Measurements from ENCODE around the gene EXOSC3. TPM values are rescaled to one million over a fixed set of nuclear protein-coding genes. Genes with fewer than 3 reads are reported as not detected.
"Not testable (repeated sequence)": the region's sequence is repeated elsewhere in the genome, so short reads cannot be mapped to it uniquely, and the experiment has no call there.

Gene EXOSC3
- polyA plus RNA-seq, 4 donors: 36.8 to 39.9 (median 37.9) TPM

DNA sequence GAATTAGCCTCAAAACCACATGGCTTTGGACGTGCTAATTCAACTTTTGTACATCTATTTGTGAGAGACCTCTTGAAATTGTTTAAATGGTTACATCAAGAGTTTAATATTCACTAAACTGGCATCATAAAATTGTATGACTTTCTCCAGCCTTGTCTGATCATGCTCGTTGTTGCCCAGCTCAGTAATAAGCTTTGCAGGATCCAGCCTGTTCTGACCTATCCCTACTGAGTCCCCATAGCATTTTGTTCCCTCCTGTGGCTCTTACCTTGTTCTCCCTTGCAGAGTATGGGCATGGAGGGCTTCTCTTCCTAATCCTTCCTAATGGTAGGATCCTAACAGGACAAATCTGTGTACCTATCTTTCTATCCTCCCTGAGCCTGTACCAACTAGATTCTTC is 6.3 kb downstream of the EXOSC3 start:
- no peak for DNase-seq (ENCODE audit: low read depth in 4 of 4, low spot score in 3 of 4)

DNA sequence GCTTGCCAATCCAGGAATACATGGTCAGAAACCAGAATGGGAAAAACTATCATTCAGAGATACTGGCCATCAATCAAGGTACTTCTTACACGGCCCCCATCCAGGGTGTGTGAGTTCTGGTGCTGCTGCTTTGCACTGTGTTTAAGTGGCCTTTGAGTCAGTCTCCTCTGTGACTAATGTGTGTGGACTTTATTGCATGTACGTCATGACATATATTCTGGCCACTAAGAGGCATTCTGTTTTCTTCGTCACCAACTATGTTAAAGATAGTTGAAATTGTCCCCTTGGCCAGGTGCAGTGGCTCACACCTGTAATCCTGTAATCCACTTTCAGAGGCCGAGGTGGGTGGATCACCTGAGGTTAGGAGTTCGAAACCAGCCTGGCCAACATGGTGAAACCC is 8.5 kb downstream of the EXOSC3 start:
- no peak for DNase-seq (ENCODE audit: low read depth in 4 of 4, low spot score in 3 of 4)

DNA sequence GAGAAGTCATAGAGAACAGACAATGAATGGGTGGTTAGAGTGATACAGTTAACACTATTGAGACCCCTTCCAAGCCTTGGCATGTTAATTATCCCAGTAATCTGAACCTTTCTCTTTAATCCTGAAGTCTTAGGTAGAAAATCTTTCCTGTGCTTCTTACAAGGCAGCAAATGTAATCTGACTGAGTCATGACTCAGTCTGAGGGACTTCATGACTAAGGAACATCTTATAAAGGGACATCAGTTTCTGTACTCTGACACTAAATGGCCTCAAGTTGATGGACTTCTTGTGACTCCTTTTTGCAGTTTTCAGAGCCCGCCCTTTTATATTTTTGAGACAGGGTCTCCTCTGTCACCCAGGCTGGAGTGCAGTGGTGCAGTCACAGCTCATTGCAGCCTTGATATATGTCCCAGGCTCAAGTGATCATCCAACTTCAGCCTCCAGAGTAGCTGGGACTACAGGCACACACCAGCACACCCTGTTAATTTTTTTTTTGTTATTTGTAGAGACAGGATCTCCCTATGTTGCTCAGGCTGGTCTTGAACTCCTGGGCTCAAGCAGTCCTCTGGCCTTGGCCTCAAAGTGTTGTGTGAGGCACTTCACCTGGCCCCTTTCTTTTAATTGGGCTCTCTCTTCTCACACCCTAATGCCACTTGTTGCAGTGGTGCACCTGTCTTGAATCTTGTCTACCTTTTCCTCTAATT is 9.5 kb downstream of the EXOSC3 start:
- no peak for DNase-seq (ENCODE audit: low read depth in 4 of 4, low spot score in 3 of 4)

DNA sequence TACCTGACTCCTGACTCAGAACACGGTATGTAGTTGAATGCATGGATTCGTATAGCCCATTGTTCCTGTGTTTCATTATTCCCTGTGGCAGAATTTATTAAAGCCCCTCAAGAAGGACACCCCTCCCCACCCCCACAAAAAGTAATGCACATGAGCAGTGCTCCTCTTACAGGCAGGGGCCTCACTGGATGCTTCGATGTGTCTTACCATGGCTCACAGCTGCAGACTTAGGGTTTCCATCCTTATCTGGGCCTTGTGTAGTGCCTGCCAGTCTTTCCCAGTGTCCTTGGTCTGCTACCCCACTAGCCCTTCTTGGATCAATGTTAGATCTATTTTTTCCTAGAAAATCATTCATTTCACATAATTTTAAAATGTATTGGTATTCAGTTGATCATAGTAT is 14.9 kb downstream of the EXOSC3 start:
- DNase-seq (ENCODE audit: low read depth in 4 of 4, low spot score in 3 of 4): no peak

GRCh38 chr9:37769306-37769705 is 15.6 kb downstream of the EXOSC3 start:
- no peak for DNase-seq (ENCODE audit: low read depth in 4 of 4, low spot score in 3 of 4)

DNA sequence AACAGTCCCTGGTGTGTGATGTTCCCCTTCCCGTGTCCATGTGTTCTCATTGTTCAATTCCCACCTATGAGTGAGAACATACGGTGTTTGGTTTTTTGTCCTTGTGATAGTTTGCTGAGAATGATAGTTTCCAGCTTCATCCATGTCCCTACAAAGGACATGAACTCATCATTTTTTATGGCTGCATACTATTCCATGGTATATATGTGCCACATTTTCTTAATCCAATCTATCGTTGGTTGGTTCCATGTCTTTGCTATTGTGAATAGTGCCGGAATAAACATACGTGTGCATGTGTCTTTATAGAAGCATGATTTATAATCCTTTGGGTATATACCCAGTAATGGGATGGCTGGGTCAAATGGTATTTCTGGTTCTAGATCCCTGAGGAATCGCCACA is 19.6 kb downstream of the EXOSC3 start:
- DNase-seq (ENCODE audit: low read depth in 4 of 4, low spot score in 3 of 4): not testable (repeated sequence)

DNA sequence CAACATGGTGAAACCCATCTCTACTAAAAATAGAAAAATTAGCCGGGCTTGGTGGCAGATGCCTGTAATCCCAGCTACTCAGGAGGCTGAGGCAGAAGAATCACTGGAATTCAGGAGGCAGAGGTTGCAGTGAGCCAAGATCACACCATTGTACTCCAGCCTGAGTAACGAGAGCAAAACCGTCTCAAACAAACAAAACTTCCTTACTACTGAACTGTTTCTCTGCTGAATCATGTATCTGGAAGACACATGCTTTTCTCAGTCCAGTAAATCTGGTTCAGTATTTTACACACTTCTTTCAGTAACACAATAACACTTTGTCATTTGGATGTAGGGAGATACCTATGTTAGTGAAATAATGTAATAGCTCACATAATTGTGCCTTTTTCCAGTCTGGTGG is 23.4 kb downstream of the EXOSC3 start:
- DNase-seq (ENCODE audit: low read depth in 4 of 4, low spot score in 3 of 4): no peak

GRCh38 chr9:37760416-37761161 is 24.3 kb downstream of the EXOSC3 start:
- DNase-seq (ENCODE audit: low read depth in 4 of 4, low spot score in 3 of 4): no peak

DNA sequence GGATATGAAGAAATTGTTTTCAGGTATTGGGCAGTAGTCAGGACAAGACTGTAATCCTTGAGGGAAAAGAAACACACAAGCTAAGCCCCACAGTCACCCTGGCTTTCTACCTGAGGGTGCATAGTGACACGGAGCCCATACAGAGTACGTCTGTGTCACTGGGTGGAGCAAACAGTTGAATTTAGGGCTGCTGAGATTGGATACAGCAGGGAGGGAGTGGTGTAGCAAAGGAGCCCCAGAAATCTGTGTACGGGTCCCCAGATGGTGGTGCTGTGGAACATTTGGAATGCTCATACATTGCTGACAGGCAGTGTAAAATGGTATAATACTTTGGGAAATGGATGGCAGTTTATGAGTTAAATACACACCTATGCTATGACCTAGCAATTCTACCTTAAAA is 26.1 kb downstream of the EXOSC3 start:
- DNase-seq (ENCODE audit: low read depth in 4 of 4, low spot score in 3 of 4): no peak

GRCh38 chr9:37753489-37754190 is 31.2 kb downstream of the EXOSC3 start, which contains the start of gene TRMT10B:
TSS of gene TRMT10B (plus strand) at chr9:37753805. CDS start at chr9:37761932, 8,127 bp downstream.
- peak; percentile 52 to 63 (median 59) for DNase-seq (ENCODE audit: low read depth in 4 of 4, low spot score in 3 of 4)

DNA sequence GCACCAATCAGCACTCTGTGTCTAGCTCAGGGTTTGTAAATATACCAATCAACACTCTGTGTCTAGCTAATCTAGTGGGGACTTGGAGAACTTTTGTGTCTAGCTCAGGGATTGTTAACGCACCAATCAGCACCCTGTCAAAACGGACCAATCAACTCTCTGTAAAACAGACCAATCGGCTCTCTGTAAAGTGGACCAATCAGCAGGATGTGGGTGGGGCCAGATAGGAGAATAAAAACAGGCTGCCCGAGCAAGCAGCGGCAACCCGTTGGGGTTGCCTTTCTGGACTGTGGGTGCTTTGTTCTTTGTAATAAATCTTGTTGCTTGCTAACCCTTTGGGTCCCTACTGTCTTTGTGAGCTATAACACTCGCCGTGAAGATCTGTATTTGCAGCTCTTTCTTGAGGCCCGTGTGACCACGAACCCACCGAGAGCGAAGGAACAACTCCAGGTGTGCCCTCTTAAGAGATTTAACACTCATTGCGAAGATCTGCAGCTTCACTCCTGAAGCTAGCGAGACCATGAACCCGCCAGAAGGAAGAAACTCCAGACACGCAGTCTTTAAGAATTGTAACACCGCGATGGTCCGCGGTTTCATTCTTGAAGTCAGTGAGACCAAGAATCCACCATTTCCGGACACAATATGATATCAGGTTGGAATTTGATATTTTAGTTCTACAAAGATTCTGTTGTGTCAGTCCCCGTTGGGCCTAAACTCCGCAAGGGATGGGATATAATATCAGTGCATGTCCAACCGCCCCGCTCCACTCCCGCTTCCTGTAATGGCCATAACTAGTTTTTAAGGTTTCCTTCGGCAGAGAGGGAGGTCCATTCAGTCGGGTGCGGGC is 32.0 kb downstream of the EXOSC3 start:
- no peak for DNase-seq (ENCODE audit: low read depth in 4 of 4, low spot score in 3 of 4)

- not testable (repeated sequence) for DNase-seq (ENCODE audit: low read depth in 4 of 4, low spot score in 3 of 4)
These were observed 32.8 kb downstream of the EXOSC3 start for GRCh38 chr9:37752112-37752511.

DNA sequence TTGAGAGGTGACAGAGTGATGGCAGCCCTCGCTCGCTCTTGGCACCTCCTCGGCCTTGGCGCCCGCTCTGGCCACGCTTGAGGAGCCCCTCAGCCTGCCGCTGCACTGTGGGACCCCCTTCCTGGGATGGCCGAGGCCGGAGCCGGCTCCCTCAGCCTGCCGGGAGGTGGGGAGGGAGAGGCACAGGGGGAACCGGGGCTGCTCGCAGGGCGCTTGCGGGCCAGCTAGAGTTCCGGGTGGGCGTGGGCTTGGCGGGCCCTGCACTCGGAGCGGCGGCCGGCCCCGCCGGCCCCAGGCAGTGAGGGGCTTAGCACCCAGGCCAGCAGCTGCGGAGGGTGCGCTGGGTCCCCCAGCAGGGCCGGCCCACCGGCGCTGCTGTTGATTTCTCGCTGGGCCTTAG is 33.2 kb downstream of the EXOSC3 start:
- not testable (repeated sequence) for DNase-seq (ENCODE audit: low read depth in 4 of 4, low spot score in 3 of 4)

- no peak for DNase-seq (ENCODE audit: low read depth in 4 of 4, low spot score in 3 of 4)
These were observed 33.7 kb downstream of the EXOSC3 start for GRCh38 chr9:37751186-37751585.

DNA sequence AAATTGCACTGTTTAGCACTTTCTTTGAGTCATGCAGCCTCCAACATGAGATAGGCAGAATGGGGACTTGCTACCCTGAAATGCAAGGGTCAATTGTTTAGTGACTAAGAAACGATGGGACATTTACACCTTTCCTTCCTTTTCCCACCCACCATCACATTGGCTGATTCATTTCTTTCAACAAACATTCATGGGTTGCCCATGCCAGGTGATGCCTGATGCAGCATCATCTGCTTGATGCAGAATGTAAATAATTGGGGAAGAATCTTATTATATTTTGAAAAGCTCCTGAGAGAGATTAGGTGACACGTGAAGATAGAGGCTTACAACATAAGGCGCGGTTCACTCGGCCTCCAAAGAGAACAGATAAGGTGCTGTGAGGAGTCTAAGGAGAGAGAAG is 35.7 kb downstream of the EXOSC3 start:
- no peak for DNase-seq (ENCODE audit: low read depth in 4 of 4, low spot score in 3 of 4)

GRCh38 chr9:37747271-37747753 is 37.6 kb downstream of the EXOSC3 start:
- DNase-seq (ENCODE audit: low read depth in 4 of 4, low spot score in 3 of 4): peak; percentile 25 to 41 (median 26)

GRCh38 chr9:37746448-37747270 is 38.2 kb downstream of the EXOSC3 start:
- no peak for DNase-seq (ENCODE audit: low read depth in 4 of 4, low spot score in 3 of 4)

- DNase-seq (ENCODE audit: low read depth in 4 of 4, low spot score in 3 of 4): no peak
These were observed 38.9 kb downstream of the EXOSC3 start for GRCh38 chr9:37745970-37746369.

- no peak for DNase-seq (ENCODE audit: low read depth in 4 of 4, low spot score in 3 of 4)
These were observed 44.1 kb downstream of the EXOSC3 start for GRCh38 chr9:37740631-37741328.

All from right renal pelvis (tissue), 4 donors.